ENCODE data around the gene NFATC4.
A peak's percentile ranks its signal among the peaks of the same experiment; 100 is the strongest.

GRCh38 chr14:24366721-24367513 is 1.1 kb upstream of the NFATC4 start:
- TF ChIP-seq EP300 (IDR thresholded peaks at IDR 0.05) = no peak
- peak in 2 of 4 donors; percentile 51 to 61 for TF ChIP-seq POLR2A (IDR thresholded peaks at IDR 0.05)

Data from upper lobe of left lung (tissue), 4 donors.